Activated T-cell treated with anti-CD3 and anti-CD28 coated beads, Interleukin-2, amount 50 U/mL, for 24 hours (primary cell): ENCODE data around the gene EML4.
A peak's percentile ranks its signal among the peaks of the same experiment; 100 is the strongest.
"Not testable (repeated sequence)": the region's sequence is repeated elsewhere in the genome, so short reads cannot be mapped to it uniquely, and the experiment has no call there.

Source experiments
- DNase-seq: peaks from one replicate; pipeline ENCODE4 v3.0.0-alpha.2; 2020
- H3K27ac Mint-ChIP-seq: 2 replicates; pipeline ENCODE4 v1.8.0; 2020; ENCODE audit warnings: mild to moderate bottlenecking, mixed read lengths
- H3K27me3 Mint-ChIP-seq: 2 replicates; pipeline ENCODE4 v1.8.0; 2020; ENCODE audit warnings: mixed read lengths
- H3K36me3 Mint-ChIP-seq: 2 replicates; pipeline ENCODE4 v1.8.0; 2020; ENCODE audit warnings: low read depth, mixed read lengths
- H3K4me1 Mint-ChIP-seq: 2 replicates; pipeline ENCODE4 v1.8.0; 2020; ENCODE audit warnings: low read depth, mixed read lengths
- H3K4me3 Mint-ChIP-seq: 2 replicates; pipeline ENCODE4 v1.8.0; 2020; ENCODE audit warnings: mild to moderate bottlenecking, moderate library complexity, mixed read lengths
- H3K9me3 Mint-ChIP-seq: 2 replicates; pipeline ENCODE4 v1.8.0; 2020; ENCODE audit warnings: mixed read lengths

Gene EML4

DNA sequence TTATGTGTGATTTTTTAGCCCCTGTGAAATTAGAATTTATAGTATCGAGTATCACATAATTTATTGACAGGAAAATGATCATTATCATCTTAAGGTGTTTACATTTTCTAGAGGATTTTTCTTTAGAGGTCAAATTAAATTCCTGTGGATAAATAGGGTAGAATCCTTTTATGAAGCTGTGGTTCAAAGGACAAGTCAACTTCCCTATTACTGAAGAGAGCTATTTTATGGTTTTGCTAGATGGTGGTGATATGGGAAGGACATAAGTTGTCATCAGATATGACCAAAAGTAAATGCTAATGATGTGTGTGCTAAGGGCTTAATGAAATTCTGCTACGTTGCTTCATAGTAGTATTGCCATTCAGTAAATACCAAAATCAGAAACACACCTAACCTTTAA, 80.1 kb downstream of the EML4 start:
- no peaks in the 10 kb centered on the region for H3K27me3 Mint-ChIP-seq
- H3K27ac Mint-ChIP-seq: no peak overlapping the region

DNA sequence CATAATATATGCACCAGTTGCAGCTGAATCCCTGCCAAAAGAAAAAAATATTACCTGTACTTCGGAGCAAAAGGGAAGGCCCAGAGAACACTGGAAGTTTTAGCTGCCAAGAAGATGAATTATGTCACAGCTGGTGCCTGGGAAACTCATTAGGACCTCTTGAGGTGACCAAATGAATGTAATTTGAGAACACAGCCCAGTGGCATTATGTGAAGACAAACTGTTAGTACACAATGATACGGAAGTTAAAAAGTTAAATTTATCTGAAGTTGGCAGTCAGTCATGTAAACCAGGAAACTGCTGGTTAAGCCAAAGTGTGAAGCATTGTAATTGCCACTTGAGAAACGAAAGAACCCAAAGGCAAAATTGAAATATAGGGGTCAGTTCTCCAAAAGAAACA, 80.7 kb downstream of the EML4 start:
- H3K4me1 Mint-ChIP-seq: peaks cover 68% of the 10 kb centered on the region
- H3K9me3 Mint-ChIP-seq: no peaks in the 10 kb centered on the region
- no peak overlapping the region for H3K4me3 Mint-ChIP-seq
- no peaks in the 10 kb centered on the region for H3K27me3 Mint-ChIP-seq
- peak overlapping the region; percentile 14 for H3K27ac Mint-ChIP-seq
- DNase-seq: no peak
- peaks cover 69% of the 10 kb centered on the region for H3K36me3 Mint-ChIP-seq

More for the DNA sequence above, 80.1 kb downstream of the EML4 start:
- Mint-ChIP-seq H3K36me3 (peaks cover 66% of the 10 kb centered on the region), H3K4me1 (peaks cover 67% of the 10 kb centered on the region), H3K9me3 (no peaks in the 10 kb centered on the region), H3K4me3 (no peak overlapping the region)
- no peak for DNase-seq

DNA sequence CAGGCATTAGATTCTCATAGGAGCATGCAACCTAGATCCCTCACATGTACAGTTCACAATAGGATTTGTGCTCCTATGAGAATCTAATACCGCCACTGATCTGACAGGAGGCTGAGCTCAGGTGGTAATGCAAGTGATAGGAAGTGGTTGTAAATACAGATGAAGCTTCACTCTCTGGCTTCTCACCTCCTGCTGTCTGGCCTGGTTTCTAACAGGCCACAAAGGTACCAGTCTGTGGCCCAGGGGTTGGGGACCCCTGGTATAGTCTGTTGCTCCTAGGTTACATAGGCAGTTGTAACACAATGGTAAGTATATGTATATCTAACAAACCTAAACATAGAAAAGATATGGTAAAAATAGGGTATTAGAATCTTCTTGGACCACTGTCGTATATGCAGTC, 81.8 kb downstream of the EML4 start:
- Mint-ChIP-seq H3K27ac (no peak overlapping the region), H3K27me3 (no peaks in the 10 kb centered on the region), H3K4me3 (no peak overlapping the region), H3K4me1 (peaks cover 71% of the 10 kb centered on the region), H3K9me3 (no peaks in the 10 kb centered on the region), H3K36me3 (peaks cover 63% of the 10 kb centered on the region)
- no peak for DNase-seq

DNA sequence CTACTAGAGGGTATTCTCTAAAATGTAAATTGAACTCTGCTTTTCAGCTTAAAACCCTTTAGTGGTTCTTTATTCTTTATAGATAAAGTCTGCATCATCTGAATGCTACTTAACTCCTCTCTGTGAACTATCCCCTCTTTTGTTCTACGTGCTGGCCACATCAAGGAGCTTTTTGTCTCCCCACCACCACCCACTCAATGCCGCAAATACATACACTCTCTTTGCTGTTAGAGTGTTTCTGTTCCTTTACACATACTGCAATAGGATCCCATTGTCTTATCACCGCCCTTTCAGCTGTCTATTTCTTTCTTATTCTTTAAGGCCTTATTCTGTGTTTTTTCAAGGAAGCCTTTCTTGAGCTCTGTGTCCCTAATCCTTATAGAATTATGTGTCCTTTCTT, 83.3 kb downstream of the EML4 start:
- Mint-ChIP-seq H3K9me3 (no peaks in the 10 kb centered on the region), H3K36me3 (peaks cover 58% of the 10 kb centered on the region), H3K27me3 (no peaks in the 10 kb centered on the region), H3K4me3 (no peak overlapping the region), H3K27ac (no peak overlapping the region), H3K4me1 (peaks cover 77% of the 10 kb centered on the region)
- no peak for DNase-seq

DNA sequence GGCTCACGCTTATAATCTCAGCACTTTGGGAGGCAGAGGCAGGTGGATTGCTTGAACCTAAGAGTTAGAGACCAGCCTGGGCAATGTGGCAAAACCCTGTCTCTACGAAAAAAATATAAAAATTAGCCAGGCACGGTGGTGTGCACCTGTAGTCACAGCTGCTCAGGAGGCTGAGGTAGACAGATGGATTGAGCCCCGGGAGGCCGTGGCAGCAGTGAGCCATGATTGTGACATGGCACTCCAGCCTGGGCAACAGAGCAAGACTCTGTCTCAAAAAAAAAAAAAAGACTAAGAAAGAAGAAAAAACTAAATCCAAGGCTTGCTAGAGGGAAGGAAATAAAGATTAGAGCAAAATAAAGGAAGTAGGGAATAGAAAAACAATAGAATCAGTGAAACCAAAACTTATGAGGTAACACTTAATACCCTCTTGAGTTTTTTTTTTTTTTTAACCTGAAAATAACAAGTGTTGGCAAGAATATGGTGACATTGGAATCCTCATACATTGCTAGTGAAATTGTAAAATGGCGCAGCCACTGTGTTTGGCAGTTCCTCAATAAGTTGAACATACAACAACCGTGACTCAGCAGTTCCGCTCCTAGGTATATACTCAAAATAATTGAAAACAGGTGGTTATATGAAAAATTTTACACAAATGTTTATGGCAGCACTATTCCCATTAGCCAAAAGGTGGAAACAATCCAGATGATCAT, 85.2 kb downstream of the EML4 start:
- H3K27ac Mint-ChIP-seq: peak overlapping the region; percentile 59
- H3K4me1 Mint-ChIP-seq: peaks cover 75% of the 10 kb centered on the region
- H3K4me3 Mint-ChIP-seq: no peak overlapping the region
- H3K36me3 Mint-ChIP-seq: peaks cover 67% of the 10 kb centered on the region
- no peaks in the 10 kb centered on the region for H3K9me3 Mint-ChIP-seq
- no peak for DNase-seq
- no peaks in the 10 kb centered on the region for H3K27me3 Mint-ChIP-seq

DNA sequence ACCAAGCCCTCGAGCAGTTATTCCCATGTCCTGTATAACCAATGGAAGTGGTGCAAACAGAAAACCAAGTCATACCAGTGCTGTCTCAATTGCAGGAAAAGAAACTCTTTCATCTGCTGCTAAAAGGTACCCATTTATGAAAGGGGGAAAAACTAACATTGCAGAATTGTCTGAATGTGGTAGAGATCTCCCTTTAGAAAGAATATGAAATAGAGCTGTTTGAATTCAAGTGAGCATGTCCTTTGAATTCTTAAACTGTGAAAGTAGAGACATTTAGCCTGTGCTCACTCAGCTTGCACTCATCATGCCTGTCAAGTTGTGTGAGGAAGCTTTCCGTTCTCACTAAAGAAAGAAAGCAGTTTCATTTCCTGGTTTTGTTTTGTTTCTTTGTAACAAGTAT, 87.4 kb downstream of the EML4 start:
- Mint-ChIP-seq H3K36me3 (peaks cover 62% of the 10 kb centered on the region), H3K27me3 (no peaks in the 10 kb centered on the region), H3K4me1 (peaks cover 58% of the 10 kb centered on the region), H3K4me3 (no peak overlapping the region), H3K27ac (peak overlapping the region; percentile 32), H3K9me3 (no peaks in the 10 kb centered on the region)
- DNase-seq: no peak

DNA sequence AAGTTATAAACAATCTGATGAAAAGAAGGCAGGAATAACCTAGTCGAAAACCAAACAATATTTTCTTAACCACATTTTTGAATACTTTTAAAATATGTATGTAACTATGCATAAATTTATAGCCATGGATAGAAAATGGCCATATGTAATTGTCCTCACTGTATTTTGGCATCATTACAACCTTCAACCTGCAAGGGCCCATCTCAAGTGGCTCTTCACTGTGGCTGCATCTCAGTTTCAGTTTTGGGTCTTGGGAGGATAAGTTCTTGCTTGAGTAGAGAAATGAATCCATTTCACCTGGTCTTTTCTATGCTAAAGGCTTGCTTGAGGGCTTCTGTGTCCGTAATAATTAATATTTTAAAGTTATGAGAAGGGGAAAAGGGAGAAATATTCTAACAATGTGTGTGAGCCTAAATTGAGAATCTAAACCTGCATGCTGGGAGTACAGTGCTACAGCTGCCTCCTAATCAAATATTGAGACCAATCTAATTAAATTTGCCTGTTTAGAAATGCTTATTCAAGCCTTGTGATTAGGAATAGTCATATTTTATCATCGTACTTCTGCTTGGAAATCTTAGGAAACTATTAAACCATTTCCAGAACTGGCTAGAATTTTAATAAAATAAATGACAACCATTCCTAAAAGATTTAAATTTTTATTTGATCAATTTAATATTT, 92.5 kb downstream of the EML4 start:
- H3K9me3 Mint-ChIP-seq: no peaks in the 10 kb centered on the region
- DNase-seq: no peak
- H3K27me3 Mint-ChIP-seq: no peaks in the 10 kb centered on the region
- peaks cover 75% of the 10 kb centered on the region for H3K36me3 Mint-ChIP-seq
- no peak overlapping the region for H3K4me3 Mint-ChIP-seq
- peaks cover 25% of the 10 kb centered on the region for H3K4me1 Mint-ChIP-seq
- no peak overlapping the region for H3K27ac Mint-ChIP-seq

DNA sequence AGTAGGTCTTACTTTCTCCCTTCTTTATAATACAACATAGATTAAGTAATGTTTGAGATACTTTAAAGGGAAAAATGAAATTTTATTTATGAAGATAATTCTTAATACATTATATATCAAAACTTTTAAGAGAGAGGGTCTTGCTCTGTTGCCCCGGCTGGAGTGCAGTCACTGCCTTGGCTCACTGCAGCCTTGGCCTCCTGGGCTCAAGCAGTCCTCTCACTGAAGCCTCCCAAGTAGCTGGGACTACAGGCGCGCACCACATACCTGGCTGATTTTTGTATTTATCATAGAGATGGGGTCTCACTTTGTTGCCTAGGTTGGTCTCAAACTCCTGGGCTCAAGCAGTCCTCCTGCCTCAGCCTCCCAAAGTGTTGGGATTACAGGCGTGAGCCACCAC, 97.1 kb downstream of the EML4 start:
- DNase-seq: no peak
- no peak overlapping the region for H3K4me3 Mint-ChIP-seq
- H3K36me3 Mint-ChIP-seq: peaks cover 75% of the 10 kb centered on the region
- H3K4me1 Mint-ChIP-seq: peaks cover 34% of the 10 kb centered on the region
- H3K9me3 Mint-ChIP-seq: no peaks in the 10 kb centered on the region
- no peaks in the 10 kb centered on the region for H3K27me3 Mint-ChIP-seq
- H3K27ac Mint-ChIP-seq: no peak overlapping the region

DNA sequence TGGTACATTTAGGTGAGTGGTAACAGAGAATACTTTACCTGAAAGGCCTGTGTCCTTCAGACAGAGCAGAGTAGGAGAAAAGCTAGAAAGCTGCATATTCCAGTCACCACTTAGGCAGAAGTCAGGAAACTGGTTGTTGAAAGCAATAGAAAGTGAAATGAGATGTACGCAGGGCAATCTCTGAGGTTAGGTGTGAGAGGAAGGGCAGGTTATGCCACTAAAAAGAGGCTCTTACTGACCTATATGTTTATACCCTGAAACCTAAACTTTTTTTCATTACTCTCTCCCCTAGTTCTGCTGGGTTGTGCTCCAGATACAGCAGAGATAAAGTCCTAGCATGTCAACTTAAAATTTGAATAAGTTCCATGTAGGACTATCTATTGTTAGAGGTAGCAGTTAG, 98.4 kb downstream of the EML4 start:
- Mint-ChIP-seq H3K27me3 (no peaks in the 10 kb centered on the region), H3K4me1 (peaks cover 32% of the 10 kb centered on the region), H3K36me3 (peaks cover 65% of the 10 kb centered on the region), H3K27ac (peak overlapping the region; percentile 50), H3K4me3 (no peak overlapping the region), H3K9me3 (no peaks in the 10 kb centered on the region)
- no peak for DNase-seq

DNA sequence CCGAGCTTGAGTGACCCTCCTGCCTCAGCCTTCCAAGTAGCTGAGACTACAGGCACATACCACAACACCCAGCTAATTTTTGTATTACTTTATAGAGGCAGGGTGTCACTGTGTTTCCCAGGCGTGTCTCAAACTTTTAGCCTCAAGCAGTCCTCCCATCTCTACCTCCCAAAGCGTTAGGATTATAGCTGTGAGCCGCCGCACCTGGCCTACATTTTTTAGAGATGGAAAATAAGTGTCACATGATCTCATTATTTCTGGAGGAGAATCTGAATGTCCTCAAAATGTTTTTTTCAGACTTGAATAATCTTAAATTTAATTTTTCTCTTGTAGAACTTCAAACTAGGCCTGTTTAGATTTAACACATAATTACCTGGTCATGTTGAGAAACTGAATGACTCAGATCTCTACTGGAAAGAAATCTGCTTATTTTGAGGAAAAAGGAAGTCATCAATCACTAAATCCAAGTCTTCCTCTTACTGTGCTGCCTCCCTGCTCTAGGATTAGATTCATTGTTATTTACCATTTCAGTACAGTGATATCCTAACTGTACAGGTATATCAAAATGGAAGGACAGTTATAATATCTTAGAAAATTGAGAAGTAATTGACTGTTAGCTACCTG, 99.5 kb downstream of the EML4 start:
- peak overlapping the region; percentile 40 for H3K27ac Mint-ChIP-seq
- no peak overlapping the region for H3K4me3 Mint-ChIP-seq
- peaks cover 32% of the 10 kb centered on the region for H3K4me1 Mint-ChIP-seq
- no peak for DNase-seq
- H3K36me3 Mint-ChIP-seq: peaks cover 63% of the 10 kb centered on the region
- H3K27me3 Mint-ChIP-seq: no peaks in the 10 kb centered on the region
- no peaks in the 10 kb centered on the region for H3K9me3 Mint-ChIP-seq

DNA sequence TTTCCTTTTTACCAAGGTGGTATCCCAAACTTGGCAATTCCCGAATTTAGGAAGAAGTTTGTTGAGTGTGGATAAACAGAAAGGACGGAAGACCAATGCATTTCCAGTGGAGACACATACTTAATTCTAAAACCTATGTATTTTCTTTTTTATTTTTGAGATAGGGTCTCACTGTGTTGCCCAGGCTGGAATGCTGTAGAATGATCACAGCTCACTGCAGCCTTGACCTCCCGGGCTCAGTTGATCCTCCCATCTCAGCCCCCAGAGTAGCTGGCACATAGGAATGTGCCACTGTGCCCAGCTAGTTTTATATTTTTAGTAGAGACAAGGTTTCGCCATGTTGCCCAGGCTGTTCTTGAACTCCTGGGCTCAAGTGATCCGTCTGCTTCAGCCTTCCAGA, 101.6 kb downstream of the EML4 start:
- H3K27ac Mint-ChIP-seq: no peak overlapping the region

DNA sequence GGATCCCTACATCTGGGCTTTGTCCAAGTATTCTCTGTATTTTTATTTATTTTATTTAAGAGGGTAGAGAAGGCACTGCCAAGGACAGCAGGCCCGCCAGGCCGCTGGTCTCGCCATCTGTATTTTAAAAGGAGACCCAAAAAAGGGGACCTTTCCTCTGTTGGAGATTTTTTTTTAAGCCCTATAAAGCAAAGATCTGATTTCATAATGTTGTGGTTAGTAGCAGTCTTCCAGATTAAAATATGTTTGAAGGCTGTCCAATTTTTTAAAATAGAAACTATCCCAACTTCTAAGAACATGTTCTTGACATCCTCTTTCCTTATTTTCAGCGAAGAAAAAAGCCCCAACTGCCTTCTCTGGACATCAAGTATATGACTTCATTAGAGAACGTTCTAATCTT, 102.1 kb downstream of the EML4 start:
- Mint-ChIP-seq H3K36me3 (peaks cover 59% of the 10 kb centered on the region), H3K4me1 (peaks cover 26% of the 10 kb centered on the region)

More for the DNA sequence above, 101.6 kb downstream of the EML4 start:
- DNase-seq: no peak
- Mint-ChIP-seq H3K27me3 (no peaks in the 10 kb centered on the region), H3K9me3 (no peaks in the 10 kb centered on the region), H3K36me3 (peaks cover 58% of the 10 kb centered on the region), H3K4me1 (peaks cover 27% of the 10 kb centered on the region), H3K4me3 (no peak overlapping the region)

DNA sequence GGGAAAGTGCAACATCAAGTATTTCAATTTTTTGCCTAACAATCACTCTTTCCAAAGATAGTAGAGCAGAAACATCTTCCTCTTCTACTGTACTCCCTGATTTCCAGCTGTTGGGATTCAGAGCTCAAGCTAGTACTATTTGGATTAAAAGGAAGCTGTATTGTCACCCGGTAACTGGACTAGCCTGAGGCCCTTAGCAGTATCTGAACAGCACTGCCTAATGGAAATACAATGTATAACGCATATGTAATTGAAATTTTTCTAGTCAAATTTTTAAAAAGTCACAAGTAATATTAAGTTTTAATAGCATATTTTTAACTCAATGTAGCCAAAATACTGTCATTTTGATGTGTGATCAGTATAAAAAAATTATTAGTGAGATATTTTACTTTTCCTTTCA, 105.7 kb downstream of the EML4 start:
- H3K27me3 Mint-ChIP-seq: no peaks in the 10 kb centered on the region
- H3K4me3 Mint-ChIP-seq: no peak overlapping the region
- H3K27ac Mint-ChIP-seq: no peak overlapping the region
- H3K4me1 Mint-ChIP-seq: peaks cover 11% of the 10 kb centered on the region
- no peak for DNase-seq
- H3K9me3 Mint-ChIP-seq: no peaks in the 10 kb centered on the region
- H3K36me3 Mint-ChIP-seq: peaks cover 60% of the 10 kb centered on the region

More for the DNA sequence above, 102.1 kb downstream of the EML4 start:
- not testable (repeated sequence) for H3K27me3 Mint-ChIP-seq, DNase-seq, H3K4me3 Mint-ChIP-seq, H3K9me3 Mint-ChIP-seq, H3K27ac Mint-ChIP-seq

DNA sequence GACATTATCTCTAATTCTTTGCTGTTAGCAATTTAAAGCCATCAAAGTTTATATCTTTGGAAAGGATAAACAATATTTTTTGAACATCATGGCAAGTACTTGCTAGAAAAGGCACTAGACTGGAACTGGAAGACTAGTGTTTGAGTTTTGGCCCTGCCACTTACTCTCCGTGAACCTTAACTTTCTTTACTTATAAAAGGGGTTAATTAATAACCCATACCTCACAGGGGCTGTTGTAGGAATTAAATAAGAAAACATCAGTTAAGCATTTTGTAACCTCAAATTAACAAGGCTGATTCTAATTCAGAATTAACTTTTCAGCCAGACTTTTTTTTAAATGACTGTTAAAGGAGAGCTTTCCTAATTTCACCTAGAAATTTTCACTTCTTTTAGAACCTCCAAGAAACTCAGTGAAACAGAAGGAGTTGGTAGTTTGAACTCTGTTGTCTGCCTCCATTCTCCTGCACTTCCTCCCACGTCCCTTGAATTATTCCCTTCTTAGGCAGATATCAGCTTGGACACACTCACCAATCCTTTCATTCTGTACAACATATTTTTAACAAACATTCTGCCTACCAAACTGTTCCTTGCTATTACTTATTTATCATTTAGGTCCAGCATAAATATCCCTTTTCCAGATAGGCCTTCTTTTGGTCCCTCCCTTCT, 112.4 kb downstream of the EML4 start:
- peak overlapping the region; percentile 7 for H3K27ac Mint-ChIP-seq
- H3K4me3 Mint-ChIP-seq: no peak overlapping the region
- H3K36me3 Mint-ChIP-seq: peaks cover 79% of the 10 kb centered on the region
- H3K9me3 Mint-ChIP-seq: no peaks in the 10 kb centered on the region
- H3K4me1 Mint-ChIP-seq: peaks cover 10% of the 10 kb centered on the region
- no peak for DNase-seq
- H3K27me3 Mint-ChIP-seq: no peaks in the 10 kb centered on the region

DNA sequence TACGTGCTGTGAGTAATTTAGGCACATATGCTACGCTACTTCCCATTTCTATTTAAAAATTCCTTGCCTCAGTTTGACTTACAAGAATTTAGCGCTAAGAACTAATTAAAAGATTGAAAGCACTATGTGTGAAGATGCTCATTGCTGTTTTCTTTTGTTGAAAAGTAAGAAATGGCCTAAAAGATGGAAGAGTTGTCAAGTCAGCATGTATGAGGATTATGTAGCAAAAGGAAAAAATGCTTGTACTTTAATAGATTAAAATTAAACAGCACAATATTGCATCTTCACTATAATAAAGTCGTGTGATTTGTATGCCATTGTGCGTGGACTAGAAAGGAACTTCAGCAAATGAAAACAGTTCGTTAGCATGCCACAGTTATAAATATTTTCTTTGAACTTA, 114.9 kb downstream of the EML4 start:
- Mint-ChIP-seq H3K9me3 (no peaks in the 10 kb centered on the region), H3K36me3 (peaks cover 81% of the 10 kb centered on the region), H3K4me3 (no peak overlapping the region), H3K27me3 (no peaks in the 10 kb centered on the region), H3K4me1 (peaks cover 26% of the 10 kb centered on the region), H3K27ac (no peak overlapping the region)
- no peak for DNase-seq
